ACC112 (cell line): Measurements from ENCODE around the gene CCDC8.
A peak's percentile ranks its signal among the peaks of the same experiment; 100 is the strongest.
"Not testable (repeated sequence)": the region's sequence is repeated elsewhere in the genome, so short reads cannot be mapped to it uniquely, and the experiment has no call there.

Experiments used
- H2AFZ ChIP-seq: fragments of 200-600 bp; sonication (generic); one replicate; pipeline ENCODE4 v1.6.0; 2017; ENCODE audit warnings: antibody characterized with exemption, low read length; ENCODE audit not compliant: unreplicated experiment
- H3K27ac ChIP-seq: fragments of 200-600 bp; sonication (generic); 2 replicates; pipeline ENCODE4 v1.5.1; 2014; ENCODE audit warnings: low read depth, mild to moderate bottlenecking, antibody characterized with exemption, low read length, moderate library complexity
- H3K27me3 ChIP-seq: fragments of 200-600 bp; sonication (generic); 2 replicates; pipeline ENCODE4 v1.6.1; 2014; ENCODE audit warnings: mild to moderate bottlenecking, antibody characterized with exemption, low read length, moderate library complexity, mixed read lengths; ENCODE audit not compliant: insufficient read depth
- H3K36me3 ChIP-seq: fragments of 200-600 bp; sonication (generic); 2 replicates; pipeline ENCODE4 v1.6.1; 2016; ENCODE audit warnings: mild to moderate bottlenecking, antibody characterized with exemption, low read length, moderate library complexity, mixed read lengths; ENCODE audit not compliant: insufficient read depth
- H3K4me1 ChIP-seq: fragments of 200-600 bp; sonication (generic); one replicate; pipeline ENCODE4 v1.6.1; 2016; ENCODE audit warnings: low read length, mixed read lengths; ENCODE audit not compliant: insufficient read depth, unreplicated experiment, control insufficient read depth
- H3K4me3 ChIP-seq: fragments of 200-600 bp; sonication (generic); 2 replicates; pipeline ENCODE4 v1.5.1; 2014; ENCODE audit warnings: mild to moderate bottlenecking, low read depth, low read length
- H3K79me2 ChIP-seq: fragments of 200-600 bp; sonication (generic); one replicate; pipeline ENCODE4 v1.6.0; 2016; ENCODE audit warnings: low read length; ENCODE audit not compliant: control insufficient read depth, unreplicated experiment, insufficient read depth

The CCDC8 gene

DNA sequence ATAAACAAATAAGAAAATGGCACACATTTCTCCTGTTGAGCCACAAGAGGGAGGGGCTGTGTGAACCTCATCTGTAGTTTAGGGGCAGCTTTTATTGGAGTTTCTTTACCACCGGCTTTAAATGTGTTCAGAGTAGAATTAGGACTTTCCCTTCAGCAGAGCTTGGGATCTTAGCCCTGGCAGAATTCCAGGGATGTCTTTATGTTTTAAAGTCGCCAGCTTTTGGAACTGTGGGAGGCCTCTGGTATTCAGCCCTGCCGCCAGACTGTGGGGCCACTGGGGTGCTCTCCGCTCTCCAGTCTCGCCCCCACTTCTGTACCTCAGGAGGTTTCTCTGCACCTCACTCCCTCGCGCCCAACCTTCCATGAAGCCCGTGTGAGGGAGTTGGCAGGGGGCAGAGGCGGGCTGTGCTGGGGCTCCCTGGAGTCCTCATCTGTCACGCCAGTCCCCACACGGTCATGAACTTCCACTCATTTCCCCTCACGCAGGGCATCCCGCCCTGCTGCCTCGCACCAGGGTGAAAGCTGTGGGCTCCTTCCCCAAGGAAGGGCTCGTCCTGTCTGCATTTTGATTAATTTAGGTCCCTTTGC, 31.5 kb downstream of the CCDC8 start:
- peaks cover 11% of the 10 kb centered on the region for H3K4me1 ChIP-seq
- no peaks in the 10 kb centered on the region for H3K27me3 ChIP-seq
- no peak overlapping the region for H3K27ac ChIP-seq
- H3K79me2 ChIP-seq: peaks cover 5% of the 10 kb centered on the region
- H2AFZ ChIP-seq: no peak overlapping the region
- H3K36me3 ChIP-seq: peaks cover under 1% of the 10 kb centered on the region; the same call in 1 of the 2 replicates
- no peak overlapping the region for H3K4me3 ChIP-seq

DNA sequence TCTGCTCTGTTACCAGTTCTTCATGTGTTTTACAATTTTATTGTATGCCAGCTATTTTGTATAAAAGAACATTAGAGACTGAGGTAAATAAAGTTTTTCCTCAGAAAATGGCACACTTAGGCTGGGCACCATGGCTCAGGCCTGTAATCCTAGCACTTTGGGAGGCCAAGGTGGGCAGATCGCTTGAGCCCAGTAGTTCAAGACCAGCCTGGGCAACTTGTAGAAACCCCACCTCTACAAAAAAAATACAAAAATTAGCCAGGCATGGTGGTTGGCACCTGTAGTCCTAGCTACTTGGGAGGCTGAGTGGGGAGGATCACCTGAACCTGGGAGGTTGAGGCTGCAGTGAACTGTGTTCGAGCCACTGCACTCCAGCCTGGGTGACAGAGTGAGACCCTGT, 32.0 kb downstream of the CCDC8 start:
- no peaks in the 10 kb centered on the region for H3K36me3 ChIP-seq
- no peaks in the 10 kb centered on the region for H3K27me3 ChIP-seq

DNA sequence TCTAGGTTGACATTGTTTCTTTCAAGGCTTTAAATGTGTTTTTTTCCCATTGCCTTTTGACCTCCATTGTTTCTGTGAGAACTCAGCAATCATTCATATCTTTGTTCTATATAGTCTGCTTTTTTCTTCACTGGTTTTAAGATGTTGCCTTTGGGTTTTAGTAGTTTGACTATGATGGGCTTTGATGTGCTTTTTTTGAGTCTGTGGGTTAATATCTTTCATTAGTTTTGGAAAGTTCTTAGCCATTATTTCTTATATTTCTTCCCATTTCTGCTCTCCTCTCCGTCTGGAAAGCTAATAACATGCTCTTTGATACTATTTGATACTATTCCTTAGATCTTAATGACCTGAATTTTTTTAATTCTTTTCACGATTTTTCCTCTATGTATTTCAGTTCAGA, 32.7 kb downstream of the CCDC8 start:
- no peaks in the 10 kb centered on the region for H3K36me3 ChIP-seq
- H2AFZ ChIP-seq: no peak overlapping the region
- H3K79me2 ChIP-seq: peaks cover 5% of the 10 kb centered on the region
- no peak overlapping the region for H3K4me3 ChIP-seq
- no peak overlapping the region for H3K27ac ChIP-seq
- H3K27me3 ChIP-seq: no peaks in the 10 kb centered on the region
- H3K4me1 ChIP-seq: peaks cover 11% of the 10 kb centered on the region

More for the DNA sequence above, 32.0 kb downstream of the CCDC8 start:
- H2AFZ ChIP-seq: no peak overlapping the region
- H3K4me1 ChIP-seq: peaks cover 11% of the 10 kb centered on the region
- no peak overlapping the region for H3K4me3 ChIP-seq
- peaks cover 5% of the 10 kb centered on the region for H3K79me2 ChIP-seq
- no peak overlapping the region for H3K27ac ChIP-seq

DNA sequence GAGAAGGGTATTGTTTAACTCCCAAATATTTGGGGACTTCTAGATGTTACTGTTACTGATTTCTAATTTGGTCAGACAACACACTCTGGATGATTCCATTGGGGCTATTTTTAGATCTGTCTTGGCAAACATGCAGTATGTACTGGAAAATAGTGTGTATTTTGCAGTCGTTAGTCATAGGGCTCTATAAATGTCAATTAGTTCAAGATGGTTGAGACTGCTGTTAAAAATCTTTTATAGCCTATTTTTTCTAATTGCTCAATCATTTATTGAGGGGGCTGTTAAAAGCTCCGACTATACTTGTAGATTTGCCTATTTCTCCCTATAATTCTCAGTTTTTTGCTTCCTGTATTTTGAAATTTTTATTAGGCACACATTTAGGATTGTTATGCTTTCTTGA, 35.1 kb downstream of the CCDC8 start:
- Histone ChIP-seq H2AFZ (no peak overlapping the region), H3K4me1 (peaks cover 19% of the 10 kb centered on the region), H3K27ac (peak overlapping the region; percentile 43)

DNA sequence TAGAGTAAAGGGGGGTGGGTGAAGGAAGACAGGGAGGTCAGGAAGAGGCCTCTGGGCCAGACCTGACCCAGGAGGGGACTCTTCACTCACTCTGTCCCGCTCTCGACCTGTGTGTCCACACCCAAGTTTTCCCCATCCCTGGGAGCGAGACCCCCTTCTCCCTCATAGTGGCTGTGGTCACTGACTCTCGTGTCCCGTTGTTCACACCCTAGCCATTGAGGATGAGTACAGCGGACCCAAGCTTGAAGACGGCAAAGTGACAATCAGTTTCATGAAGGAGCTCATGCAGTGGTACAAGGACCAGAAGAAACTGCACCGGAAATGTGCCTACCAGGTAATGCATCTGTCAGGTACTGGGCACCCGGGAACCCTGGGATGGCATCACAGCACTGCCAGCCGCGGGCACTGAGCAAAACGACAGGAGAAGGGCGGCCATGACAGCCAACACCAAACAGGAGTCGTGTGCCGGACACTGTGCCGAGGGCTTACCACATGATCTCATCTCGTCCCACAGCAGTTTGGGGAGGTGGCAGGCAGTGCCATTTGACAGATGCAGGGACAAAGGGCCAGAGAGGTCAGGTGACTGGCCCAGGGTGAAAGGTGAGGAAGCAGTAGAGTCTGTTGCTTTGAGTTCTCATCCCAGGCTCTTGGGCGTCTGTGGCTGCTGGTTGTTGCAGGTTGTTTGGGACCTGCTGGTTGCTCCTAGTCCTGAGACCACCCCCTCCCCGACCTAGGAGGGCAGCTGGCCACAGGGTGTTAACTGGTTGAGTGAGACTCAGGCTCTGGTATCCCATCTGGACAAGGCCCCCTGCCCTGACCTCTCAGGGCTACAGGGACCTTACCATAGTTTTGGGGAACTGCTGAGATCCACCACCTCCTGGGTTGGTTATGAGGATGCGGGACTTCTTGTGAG, 36.9 kb downstream of the CCDC8 start:
- Histone ChIP-seq H3K79me2 (peaks cover 23% of the 10 kb centered on the region), H2AFZ (no peak overlapping the region), H3K4me1 (peaks cover 30% of the 10 kb centered on the region), H3K27me3 (no peaks in the 10 kb centered on the region), H3K4me3 (no peak overlapping the region), H3K27ac (no peak overlapping the region), H3K36me3 (no peaks in the 10 kb centered on the region)

More for the DNA sequence above, 35.1 kb downstream of the CCDC8 start:
- Histone ChIP-seq H3K4me3 (no peak overlapping the region), H3K36me3 (no peaks in the 10 kb centered on the region), H3K79me2 (peaks cover 14% of the 10 kb centered on the region), H3K27me3 (no peaks in the 10 kb centered on the region)

DNA sequence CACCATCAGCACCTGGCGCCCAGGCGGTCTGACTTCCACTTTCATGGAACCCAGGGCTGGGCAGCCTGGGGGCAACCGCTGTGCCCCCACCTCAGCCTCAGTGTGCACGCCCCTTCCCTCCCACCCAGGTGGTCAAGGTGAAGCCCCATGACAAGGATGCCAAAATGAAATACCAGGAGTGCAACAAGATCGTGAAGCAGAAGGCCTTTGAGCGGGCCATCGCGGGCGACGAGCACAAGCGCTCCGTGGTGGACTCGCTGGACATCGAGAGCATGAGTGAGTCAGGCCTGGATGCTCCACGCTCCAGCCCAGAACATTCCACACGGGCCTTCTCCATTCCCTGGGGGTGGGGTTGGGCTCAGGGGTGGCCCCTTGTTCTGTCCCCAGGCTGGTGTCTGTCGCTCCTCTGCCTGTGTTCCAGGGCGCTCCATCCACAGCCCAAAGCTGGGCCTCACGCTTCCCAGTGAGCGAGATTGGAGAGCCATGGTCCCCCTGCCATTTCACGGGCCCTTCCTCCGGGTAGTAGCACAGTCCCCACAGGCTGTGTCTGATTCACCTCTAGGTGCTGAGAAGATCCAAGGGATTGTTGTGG, 37.8 kb downstream of the CCDC8 start:
- not testable (repeated sequence) for H3K4me3 ChIP-seq, H3K27ac ChIP-seq, H3K27me3 ChIP-seq, H3K36me3 ChIP-seq, H2AFZ ChIP-seq
- peaks cover 27% of the 10 kb centered on the region for H3K79me2 ChIP-seq
- H3K4me1 ChIP-seq: peaks cover 30% of the 10 kb centered on the region

DNA sequence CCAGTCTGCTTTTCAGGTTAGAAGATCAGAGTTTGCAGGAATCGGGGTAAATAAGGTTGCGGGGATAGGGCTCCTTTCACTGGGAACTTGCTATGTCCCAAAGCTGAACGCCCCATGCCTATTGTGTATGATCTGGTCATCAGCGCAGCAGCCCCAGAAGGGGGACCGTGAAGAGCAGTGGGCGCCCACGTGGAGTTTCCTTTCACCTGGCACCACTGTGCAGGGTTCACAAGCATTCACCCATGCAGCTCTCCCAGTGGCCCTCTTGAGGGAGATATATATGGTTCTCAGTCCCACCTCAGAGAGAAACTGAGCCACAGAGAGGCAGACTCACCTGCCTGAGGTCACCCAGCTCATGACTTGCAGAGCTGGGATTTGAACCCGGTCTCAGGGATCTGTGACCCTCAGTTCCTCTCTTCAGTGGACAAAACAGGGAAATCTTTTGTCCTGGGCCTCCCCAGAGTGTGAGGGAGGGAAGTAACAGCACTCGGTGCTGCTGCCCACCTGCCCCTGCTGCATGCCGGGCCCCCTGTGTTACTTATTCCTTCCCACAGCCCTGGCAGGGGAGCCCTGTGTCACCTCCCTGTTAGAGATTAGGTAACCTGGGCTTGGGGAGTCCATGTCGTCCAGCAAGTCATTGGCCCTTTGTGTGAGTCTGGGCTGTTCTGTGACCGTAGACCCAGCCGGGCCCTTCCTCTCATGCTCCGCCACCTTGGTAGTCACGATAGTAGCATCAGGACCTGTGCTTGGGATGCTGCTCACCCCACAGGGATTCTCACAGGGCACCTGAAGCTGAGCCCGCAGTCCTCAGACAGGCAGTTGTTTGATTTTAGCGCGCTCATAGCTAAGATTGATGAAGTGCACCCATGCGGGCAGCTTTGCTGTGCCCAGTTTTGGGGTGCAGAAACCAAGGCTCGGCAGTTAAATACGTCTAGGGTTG, 38.6 kb downstream of the CCDC8 start:
- H3K4me1 ChIP-seq: peaks cover 30% of the 10 kb centered on the region
- H3K79me2 ChIP-seq: peaks cover 31% of the 10 kb centered on the region
- no peak overlapping the region for H3K4me3 ChIP-seq
- no peaks in the 10 kb centered on the region for H3K27me3 ChIP-seq
- H2AFZ ChIP-seq: no peak overlapping the region
- H3K27ac ChIP-seq: no peak overlapping the region
- no peaks in the 10 kb centered on the region for H3K36me3 ChIP-seq

DNA sequence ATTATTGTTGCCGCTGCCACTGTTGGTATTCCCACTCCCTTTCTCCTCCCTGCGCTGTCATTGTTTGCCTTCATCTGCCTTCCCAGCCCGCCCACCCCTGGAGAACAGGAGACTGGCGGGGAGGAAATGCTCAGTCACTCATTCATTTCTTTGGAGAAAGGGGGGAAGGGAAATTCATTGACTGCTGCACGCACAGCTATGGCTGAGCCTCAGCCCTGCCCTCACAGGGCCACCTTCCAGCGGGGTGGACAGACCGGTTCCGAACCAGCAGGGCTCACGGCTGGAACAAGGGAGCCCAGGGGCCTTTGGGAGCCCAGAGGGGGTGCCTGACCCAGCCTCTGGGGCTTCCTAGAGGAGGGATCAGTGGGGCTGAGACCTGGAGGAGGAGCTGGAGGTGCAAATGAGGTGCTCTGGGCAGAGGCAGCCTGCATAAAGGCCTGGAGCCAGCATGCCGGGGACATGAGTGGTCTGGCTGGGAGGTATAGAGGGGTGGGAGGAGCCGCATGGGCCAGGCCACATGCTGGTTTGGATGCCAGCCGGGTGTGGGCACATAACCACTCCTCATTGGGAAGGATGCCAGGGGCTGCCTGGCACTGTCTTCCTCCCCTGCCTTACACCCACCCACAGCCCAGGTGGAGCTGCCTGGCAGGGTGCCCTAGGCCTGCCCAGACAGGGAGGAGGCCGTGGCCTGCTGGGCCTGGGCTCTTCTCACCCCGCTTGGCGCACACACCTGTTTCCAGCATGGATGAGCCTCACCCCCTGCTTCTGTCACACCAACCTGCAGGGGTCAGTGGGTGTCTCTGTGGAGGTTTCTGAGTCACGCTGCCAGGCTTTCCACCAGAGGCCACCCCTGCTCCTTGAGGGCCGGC, 39.6 kb downstream of the CCDC8 start:
- H3K27me3 ChIP-seq: no peaks in the 10 kb centered on the region
- H2AFZ ChIP-seq: no peak overlapping the region
- H3K36me3 ChIP-seq: no peaks in the 10 kb centered on the region
- H3K27ac ChIP-seq: peak overlapping the region; percentile 65
- H3K79me2 ChIP-seq: peaks cover 28% of the 10 kb centered on the region
- no peak overlapping the region for H3K4me3 ChIP-seq
- peaks cover 29% of the 10 kb centered on the region for H3K4me1 ChIP-seq

DNA sequence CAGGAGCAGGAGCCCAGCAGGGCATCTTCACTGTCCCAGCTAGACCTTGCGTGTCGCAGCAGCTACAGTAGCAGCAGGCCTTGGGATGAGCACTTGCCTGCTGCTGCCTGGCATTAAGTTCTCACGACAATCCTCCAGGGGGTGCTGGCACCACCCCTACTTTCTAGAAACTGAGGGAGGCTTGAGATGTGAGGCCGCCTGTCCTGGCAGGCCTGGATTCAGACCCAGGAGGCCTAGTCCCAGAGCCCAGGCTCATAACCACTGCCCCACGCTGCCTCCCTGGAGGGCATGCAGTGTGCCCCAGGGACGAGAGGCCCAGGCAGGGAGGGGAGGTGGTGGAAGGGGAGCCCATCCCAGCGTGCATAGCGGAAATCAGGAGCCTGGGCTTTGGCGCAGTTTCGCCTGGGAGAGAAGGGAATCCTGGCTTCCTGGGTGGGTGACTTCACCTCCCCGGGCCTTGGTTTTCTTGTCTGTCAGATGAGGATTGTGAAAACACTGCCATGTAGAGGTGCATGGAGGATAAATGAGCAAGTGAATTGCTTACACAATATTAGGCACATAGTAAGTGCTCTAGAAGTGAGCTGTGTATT, 40.4 kb downstream of the CCDC8 start:
- H3K36me3 ChIP-seq: no peaks in the 10 kb centered on the region
- no peak overlapping the region for H3K4me3 ChIP-seq
- H3K27me3 ChIP-seq: no peaks in the 10 kb centered on the region
- H3K27ac ChIP-seq: peak overlapping the region; percentile 56
- H3K79me2 ChIP-seq: peaks cover 28% of the 10 kb centered on the region
- H3K4me1 ChIP-seq: peaks cover 23% of the 10 kb centered on the region
- H2AFZ ChIP-seq: no peak overlapping the region
